ENCODE measurements around the gene UQCRC1.

UQCRC1 gene

GRCh38 chr3:48568476-48568875 lies 41.0 kb downstream of the UQCRC1 start:
- no peak for DNase-seq

GRCh38 chr3:48567500-48567899 lies 41.9 kb downstream of the UQCRC1 start:
- no peak for DNase-seq

GRCh38 chr3:48567090-48567489 lies 42.4 kb downstream of the UQCRC1 start:
- DNase-seq = no peak

- no peak for DNase-seq
These were observed 43.1 kb downstream of the UQCRC1 start for GRCh38 chr3:48566401-48566760.

GRCh38 chr3:48565591-48566400 lies 43.6 kb downstream of the UQCRC1 start:
- no peak for DNase-seq

- no peak for DNase-seq
These were observed 44.3 kb downstream of the UQCRC1 start for GRCh38 chr3:48565186-48565585.

- DNase-seq = no peak
These were observed 44.8 kb downstream of the UQCRC1 start for GRCh38 chr3:48564667-48565066.

GRCh38 chr3:48564022-48564421 lies 45.4 kb downstream of the UQCRC1 start:
- DNase-seq = no peak

GRCh38 chr3:48563382-48563918 lies 46.0 kb downstream of the UQCRC1 start, which contains the start of gene UCN2:
TSS of gene UCN2 (minus strand) at chr3:48563781. CDS start at chr3:48563124, 657 bp downstream.
- DNase-seq = peak; percentile 35

GRCh38 chr3:48562367-48563095 lies 46.9 kb downstream of the UQCRC1 start:
- DNase-seq = no peak

GRCh38 chr3:48561045-48561736 lies 48.3 kb downstream of the UQCRC1 start:
- DNase-seq = no peak

- no peak for DNase-seq
These were observed 48.8 kb downstream of the UQCRC1 start for GRCh38 chr3:48560648-48561018.

- DNase-seq = no peak
These were observed 50.8 kb downstream of the UQCRC1 start for GRCh38 chr3:48558493-48559134.

GRCh38 chr3:48556796-48557626 lies 52.4 kb downstream of the UQCRC1 start, which contains the start of gene PFKFB4:
TSS of gene PFKFB4 (minus strand) at chr3:48556803. CDS start at chr3:48556777, 26 bp downstream.
- peak; percentile 96 for DNase-seq

- no peak for DNase-seq
These were observed 53.3 kb downstream of the UQCRC1 start for GRCh38 chr3:48555949-48556795.

GRCh38 chr3:48555231-48555948 lies 54.1 kb downstream of the UQCRC1 start:
- no peak for DNase-seq

- no peak for DNase-seq
These were observed 55.3 kb downstream of the UQCRC1 start for GRCh38 chr3:48553886-48554845.

- DNase-seq = no peak
These were observed 56.1 kb downstream of the UQCRC1 start for GRCh38 chr3:48553361-48553760.

All from NCI-H2171 treated with DMSO at 0.1 percent for 48 hours (cell line).